GM12875 (cell line): Measurements from ENCODE around the gene KL.

Experiments
- H3K4me3 ChIP-seq: one replicate; pipeline ENCODE4 v1.5.1; 2011; ENCODE audit warnings: low read depth, low read length, control low read depth
- TF ChIP-seq, protein P1 (sequence below): IDR thresholded peaks from 2 replicates; pipeline ENCODE4 v1.5.1; 2011; ENCODE audit warnings: low read depth, mild to moderate bottlenecking, control low read depth, inconsistent platforms, low read length, moderate library complexity, borderline replicate concordance; ENCODE audit not compliant: insufficient read depth

Gene KL

DNA sequence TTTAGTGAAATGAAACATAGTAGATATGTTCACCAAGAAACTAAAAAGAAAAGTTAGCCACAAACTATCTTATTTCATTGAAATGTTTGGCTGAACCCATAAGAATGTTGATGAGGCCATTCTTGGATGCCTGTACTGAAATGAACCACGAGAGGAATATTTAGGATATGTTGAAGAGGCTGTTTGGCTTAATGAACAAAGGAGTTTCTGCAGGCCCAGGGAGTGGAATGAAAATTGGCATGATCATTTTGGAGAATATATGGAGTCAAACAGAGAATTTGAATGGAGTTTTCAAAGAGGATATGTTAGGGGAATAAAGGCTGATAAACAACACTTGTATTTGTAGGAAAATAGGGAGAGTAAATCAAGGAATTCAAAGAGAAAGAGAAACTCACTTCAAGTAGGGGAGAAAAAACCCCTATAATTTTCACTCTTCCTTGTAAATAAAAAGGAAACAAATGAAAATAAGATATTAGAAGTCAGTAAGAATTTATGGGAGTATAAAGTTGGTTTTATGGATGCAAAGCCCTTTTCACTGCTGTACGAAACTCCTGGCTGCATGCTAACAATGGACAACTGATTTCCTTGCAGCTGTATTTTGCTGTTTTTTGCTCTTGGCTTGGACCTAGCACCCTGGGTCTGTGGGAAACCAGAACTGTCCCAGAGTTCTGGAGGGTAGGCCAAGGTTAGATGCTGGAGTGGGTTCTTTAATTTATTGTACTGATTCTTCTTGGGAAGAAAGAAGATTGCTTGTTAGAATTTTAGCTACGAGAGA lies 36.5 kb downstream of the KL start:
- H3K4me3 ChIP-seq = no peak overlapping the region

DNA sequence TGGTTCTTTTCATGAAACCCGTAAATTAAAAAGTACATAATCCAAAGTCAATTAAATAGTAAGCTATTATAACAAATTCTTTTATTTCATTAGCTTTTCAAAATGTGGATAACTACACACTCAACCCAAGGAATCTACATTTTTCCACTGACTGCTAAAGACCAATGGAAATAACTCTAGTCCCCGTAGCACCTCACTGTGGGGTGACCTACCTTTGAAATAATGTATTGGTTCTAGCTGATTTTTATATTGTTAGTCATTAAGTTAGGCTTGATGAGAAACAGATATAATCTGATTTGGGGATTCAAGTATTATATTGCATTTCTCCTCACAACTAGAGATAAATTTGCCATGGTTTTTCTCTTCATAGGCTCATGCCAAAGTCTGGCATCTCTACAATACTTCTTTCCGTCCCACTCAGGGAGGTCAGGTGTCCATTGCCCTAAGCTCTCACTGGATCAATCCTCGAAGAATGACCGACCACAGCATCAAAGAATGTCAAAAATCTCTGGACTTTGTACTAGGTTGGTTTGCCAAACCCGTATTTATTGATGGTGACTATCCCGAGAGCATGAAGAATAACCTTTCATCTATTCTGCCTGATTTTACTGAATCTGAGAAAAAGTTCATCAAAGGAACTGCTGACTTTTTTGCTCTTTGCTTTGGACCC lies 37.3 kb downstream of the KL start:
- no peak overlapping the region for H3K4me3 ChIP-seq
- TF ChIP-seq, protein P1, sequence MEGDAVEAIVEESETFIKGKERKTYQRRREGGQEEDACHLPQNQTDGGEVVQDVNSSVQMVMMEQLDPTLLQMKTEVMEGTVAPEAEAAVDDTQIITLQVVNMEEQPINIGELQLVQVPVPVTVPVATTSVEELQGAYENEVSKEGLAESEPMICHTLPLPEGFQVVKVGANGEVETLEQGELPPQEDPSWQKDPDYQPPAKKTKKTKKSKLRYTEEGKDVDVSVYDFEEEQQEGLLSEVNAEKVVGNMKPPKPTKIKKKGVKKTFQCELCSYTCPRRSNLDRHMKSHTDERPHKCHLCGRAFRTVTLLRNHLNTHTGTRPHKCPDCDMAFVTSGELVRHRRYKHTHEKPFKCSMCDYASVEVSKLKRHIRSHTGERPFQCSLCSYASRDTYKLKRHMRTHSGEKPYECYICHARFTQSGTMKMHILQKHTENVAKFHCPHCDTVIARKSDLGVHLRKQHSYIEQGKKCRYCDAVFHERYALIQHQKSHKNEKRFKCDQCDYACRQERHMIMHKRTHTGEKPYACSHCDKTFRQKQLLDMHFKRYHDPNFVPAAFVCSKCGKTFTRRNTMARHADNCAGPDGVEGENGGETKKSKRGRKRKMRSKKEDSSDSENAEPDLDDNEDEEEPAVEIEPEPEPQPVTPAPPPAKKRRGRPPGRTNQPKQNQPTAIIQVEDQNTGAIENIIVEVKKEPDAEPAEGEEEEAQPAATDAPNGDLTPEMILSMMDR = no peak

More for the DNA sequence above, 36.5 kb downstream of the KL start:
- TF ChIP-seq, protein P1 = no peak

DNA sequence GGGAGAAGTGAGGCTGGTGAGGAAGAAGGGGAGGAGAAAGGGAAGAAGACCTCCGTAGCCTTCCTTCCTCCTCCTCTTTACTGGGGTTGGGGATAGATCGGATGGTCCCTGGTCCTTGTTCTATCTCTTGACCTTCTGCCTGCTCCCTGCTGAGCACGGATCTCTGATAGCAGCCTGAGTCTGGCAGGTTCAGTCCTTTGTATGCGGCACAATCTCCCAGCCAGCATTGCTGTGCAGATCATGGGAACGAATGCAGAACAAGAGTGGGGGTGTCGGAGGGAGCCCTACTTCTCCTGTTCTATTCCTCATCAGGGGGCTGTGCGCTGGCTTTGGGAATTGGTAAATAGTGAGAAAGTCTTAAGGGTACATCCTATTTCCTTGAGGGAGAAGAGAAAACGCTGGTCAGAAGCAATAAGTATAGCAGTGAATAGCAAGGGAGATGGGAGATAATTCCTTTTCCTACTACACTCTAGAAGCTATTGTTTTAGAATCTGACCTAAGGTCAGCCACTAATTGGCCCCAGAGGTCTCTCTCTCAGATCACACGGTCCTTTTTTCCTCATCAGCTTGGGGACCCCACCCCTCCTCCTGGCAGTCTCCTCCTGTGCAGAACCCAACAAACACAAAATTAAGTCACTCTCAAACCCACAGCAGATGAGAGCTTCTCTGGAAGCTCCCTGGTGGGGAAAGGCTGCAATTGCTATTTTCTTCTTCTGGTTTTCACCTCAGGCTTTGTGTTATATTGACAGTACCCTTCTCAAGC lies 41.0 kb downstream of the KL start:
- TF ChIP-seq, protein P1 = peak; percentile 55
- H3K4me3 ChIP-seq = no peak overlapping the region

DNA sequence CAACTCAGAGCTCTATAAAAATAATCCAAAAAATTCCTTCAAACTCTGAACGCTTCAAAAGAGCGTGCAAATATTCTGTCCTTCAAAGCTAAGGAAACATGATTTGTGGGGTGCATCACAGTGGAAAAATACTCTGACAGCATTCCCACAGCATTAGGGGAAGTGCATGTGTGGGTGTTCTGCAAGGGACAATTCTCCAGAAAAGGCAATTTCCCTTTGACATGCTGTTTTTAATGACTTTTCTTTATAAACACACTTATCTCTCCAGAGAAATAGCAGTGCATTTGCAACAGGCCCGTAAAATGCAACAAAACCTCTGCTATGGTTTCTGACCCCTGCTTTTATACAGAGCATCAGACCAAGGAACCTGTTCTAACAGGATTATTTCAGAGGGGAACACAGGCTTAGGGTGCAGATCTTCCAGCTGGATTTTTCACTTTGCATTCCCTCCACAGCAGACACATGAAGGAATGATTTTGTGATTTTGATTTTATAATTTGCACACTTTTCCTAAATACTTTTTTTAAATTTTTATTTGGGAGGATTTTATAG lies 42.6 kb downstream of the KL start:
- TF ChIP-seq, protein P1 = no peak
- no peak overlapping the region for H3K4me3 ChIP-seq

DNA sequence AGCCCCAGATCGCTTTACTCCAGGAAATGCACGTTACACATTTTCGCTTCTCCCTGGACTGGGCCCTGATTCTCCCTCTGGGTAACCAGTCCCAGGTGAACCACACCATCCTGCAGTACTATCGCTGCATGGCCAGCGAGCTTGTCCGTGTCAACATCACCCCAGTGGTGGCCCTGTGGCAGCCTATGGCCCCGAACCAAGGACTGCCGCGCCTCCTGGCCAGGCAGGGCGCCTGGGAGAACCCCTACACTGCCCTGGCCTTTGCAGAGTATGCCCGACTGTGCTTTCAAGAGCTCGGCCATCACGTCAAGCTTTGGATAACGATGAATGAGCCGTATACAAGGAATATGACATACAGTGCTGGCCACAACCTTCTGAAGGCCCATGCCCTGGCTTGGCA lies 44.6 kb downstream of the KL start:
- TF ChIP-seq, protein P1 = no peak
- no peak overlapping the region for H3K4me3 ChIP-seq

DNA sequence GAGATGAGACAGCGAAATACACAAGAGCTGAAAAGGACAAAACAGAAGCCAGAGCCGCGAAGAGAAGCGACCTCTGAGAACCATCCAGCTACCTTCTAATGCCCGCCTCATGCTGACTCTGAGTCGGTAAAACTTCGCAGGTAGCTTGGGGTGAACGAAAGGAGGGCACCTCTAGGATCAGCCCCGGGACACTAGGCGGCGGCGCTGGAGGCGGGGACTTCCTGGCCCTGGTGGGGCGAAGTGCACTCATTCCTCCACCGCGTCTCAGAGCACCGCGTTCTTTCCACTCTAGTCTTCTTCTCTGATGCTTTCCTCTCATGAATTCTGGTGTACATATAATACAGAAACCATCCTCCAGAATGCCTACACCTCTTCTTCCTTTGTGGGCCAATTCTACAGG lies 50.1 kb downstream of the KL start:
- no peak overlapping the region for H3K4me3 ChIP-seq
- TF ChIP-seq, protein P1 = no peak
